Measurements from ENCODE around the gene RAB22A. TPM values are rescaled to one million over a fixed set of nuclear protein-coding genes. Genes with fewer than 3 reads are reported as not detected.
A peak's percentile ranks its signal among the peaks of the same experiment; 100 is the strongest.

The RAB22A gene
- total RNA-seq, 1 experiment from 2014 or later: 3.8 TPM

- H3K36me3 ChIP-seq (replicated peaks; ENCODE audit: control insufficient read depth, insufficient read depth, low read length): no peaks in the 10 kb centered on the region
- DNase-seq: no peak
- no peaks in the 10 kb centered on the region for H3K27me3 ChIP-seq (ENCODE audit: control insufficient read depth, insufficient read depth, low read length)
- H3K4me3 ChIP-seq (ENCODE audit: insufficient read depth, low read depth, low read length): no peak overlapping the region
Observed at GRCh38 chr20:58377017-58377416, 67.5 kb downstream of the RAB22A start.

DNA sequence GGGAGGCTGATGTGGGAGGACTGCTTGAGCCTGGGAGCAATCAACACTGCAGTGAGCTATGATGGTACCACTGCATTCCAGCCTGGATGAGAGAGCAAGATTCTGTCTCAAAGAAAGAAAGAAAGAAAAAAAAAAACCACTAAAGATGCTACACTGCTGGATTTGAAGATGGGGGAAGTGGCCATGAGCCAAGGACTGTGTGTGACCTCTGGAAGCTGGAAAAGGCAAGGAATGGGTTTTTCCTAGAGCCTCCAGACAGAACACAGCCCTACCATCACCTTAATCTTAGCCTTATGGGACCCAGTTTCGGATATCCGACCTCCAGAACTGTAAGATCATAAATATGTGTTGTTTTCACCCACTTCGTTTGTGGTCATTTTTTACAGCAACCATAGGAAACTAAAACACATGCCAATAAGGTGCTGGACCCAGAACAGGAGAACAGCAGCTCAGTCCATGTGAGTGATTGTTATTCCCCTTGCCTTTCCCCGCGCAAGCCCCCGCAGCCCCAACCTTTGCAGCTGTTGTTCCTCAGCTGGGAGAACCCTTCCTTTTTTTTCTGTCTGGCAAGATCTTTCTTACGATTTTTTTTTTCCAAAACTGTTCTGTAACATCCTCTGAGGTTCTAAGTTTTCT lies 68.4 kb downstream of the RAB22A start:
- DNase-seq: no peak
- Histone ChIP-seq H3K36me3 (replicated peaks; ENCODE audit: control insufficient read depth, insufficient read depth, low read length) (no peaks in the 10 kb centered on the region), H3K27me3 (ENCODE audit: control insufficient read depth, insufficient read depth, low read length) (no peaks in the 10 kb centered on the region), H3K4me3 (ENCODE audit: insufficient read depth, low read depth, low read length) (no peak overlapping the region)

GRCh38 chr20:58378704-58379103 lies 69.2 kb downstream of the RAB22A start:
- H3K36me3 ChIP-seq (replicated peaks; ENCODE audit: control insufficient read depth, insufficient read depth, low read length): no peaks in the 10 kb centered on the region
- no peak for DNase-seq
- no peaks in the 10 kb centered on the region for H3K27me3 ChIP-seq (ENCODE audit: control insufficient read depth, insufficient read depth, low read length)
- H3K4me3 ChIP-seq (ENCODE audit: insufficient read depth, low read depth, low read length): no peak overlapping the region

GRCh38 chr20:58381627-58382026 lies 72.1 kb downstream of the RAB22A start:
- no peaks in the 10 kb centered on the region for H3K36me3 ChIP-seq (replicated peaks; ENCODE audit: control insufficient read depth, insufficient read depth, low read length)
- H3K4me3 ChIP-seq (ENCODE audit: insufficient read depth, low read depth, low read length): no peak overlapping the region
- no peaks in the 10 kb centered on the region for H3K27me3 ChIP-seq (ENCODE audit: control insufficient read depth, insufficient read depth, low read length)
- DNase-seq: no peak

DNA sequence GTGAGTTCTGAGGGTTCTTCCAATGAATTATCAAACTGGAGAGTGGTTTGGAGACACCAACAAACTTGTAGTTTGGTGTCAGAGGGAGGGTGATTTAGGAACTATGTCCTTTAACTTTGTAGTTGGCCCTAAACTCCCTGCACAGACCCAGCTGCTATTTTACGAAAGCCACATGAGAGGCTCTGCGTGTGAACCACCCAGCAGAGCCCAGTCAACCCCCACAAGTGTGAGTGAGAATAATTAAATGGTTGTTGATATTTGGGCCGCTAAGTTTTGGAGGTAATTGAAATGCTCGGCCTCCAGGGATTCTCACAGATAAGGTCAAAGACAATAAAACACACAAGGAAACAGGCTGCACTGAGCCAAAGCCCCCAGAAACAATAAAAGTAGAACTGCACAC lies 72.6 kb downstream of the RAB22A start:
- H3K27me3 ChIP-seq (ENCODE audit: control insufficient read depth, insufficient read depth, low read length): no peaks in the 10 kb centered on the region
- DNase-seq: no peak
- no peaks in the 10 kb centered on the region for H3K36me3 ChIP-seq (replicated peaks; ENCODE audit: control insufficient read depth, insufficient read depth, low read length)
- H3K4me3 ChIP-seq (ENCODE audit: insufficient read depth, low read depth, low read length): no peak overlapping the region

DNA sequence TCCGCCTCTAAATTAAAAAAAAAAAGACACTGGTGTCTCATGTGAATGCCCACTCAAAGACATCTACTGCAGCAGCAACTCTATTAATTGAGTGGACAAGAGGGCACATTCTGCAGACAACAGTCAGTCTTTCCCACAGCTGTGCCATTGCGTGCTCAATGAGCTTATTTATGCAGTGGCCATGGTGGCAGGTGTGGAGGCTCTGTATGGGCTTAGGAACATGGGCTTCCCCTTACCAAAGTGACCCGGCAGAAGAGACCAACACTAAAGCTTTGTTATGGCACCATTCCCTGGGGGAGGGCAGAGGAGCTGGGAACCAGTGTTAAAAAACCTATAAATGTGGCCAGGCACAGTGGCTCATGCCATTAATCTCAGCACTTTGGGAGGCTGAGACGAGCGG lies 75.3 kb downstream of the RAB22A start:
- no peak for DNase-seq
- H3K27me3 ChIP-seq (ENCODE audit: control insufficient read depth, insufficient read depth, low read length): no peaks in the 10 kb centered on the region
- no peak overlapping the region for H3K4me3 ChIP-seq (ENCODE audit: insufficient read depth, low read depth, low read length)
- no peaks in the 10 kb centered on the region; the same call in 1 of the 2 replicates for H3K36me3 ChIP-seq (replicated peaks; ENCODE audit: control insufficient read depth, insufficient read depth, low read length)

DNA sequence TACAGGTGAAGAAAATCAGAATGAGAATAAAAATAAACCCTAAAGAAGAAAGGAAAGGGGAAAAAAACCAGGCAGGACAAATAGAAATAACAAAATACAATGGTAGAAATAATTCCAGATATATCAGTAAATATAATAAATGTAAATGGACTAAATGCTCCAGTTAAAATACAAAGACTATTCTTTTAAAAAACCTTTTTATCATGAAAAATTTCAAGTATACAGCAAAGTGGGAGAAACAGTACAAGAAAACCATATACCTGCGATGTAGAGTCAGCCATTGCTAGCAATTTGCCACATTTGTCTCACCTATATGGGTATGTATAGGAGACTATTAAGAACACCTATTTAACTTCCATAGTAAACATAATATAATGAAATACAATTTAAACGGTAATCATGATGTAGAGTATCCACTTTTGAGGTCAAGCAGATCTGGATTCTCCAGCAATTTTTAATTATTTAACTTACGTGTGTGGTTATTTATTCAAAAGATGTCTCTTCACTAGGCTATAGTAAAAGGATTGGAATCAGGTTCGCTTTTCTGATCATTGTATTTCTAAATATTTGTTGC lies 78.6 kb downstream of the RAB22A start:
- no peaks in the 10 kb centered on the region for H3K27me3 ChIP-seq (ENCODE audit: control insufficient read depth, insufficient read depth, low read length)
- H3K36me3 ChIP-seq (replicated peaks; ENCODE audit: control insufficient read depth, insufficient read depth, low read length): peaks cover 3% of the 10 kb centered on the region; the same call in 1 of the 2 replicates
- no peak overlapping the region for H3K4me3 ChIP-seq (ENCODE audit: insufficient read depth, low read depth, low read length)
- no peak for DNase-seq

GRCh38 chr20:58388882-58389323 lies 79.4 kb downstream of the RAB22A start, which contains the start of gene VAPB:
Gene VAPB, plus strand, starts transcription at chr20:58389229. Its CDS starts 231 bp downstream, at chr20:58389460.
- no peaks in the 10 kb centered on the region for H3K27me3 ChIP-seq (ENCODE audit: control insufficient read depth, insufficient read depth, low read length)

GRCh38 chr20:58389324-58389967 lies 79.9 kb downstream of the RAB22A start:
- no peaks in the 10 kb centered on the region for H3K27me3 ChIP-seq (ENCODE audit: control insufficient read depth, insufficient read depth, low read length)
- DNase-seq: peak; percentile 73
- peak overlapping the region; percentile 79 for H3K4me3 ChIP-seq (ENCODE audit: insufficient read depth, low read depth, low read length)
- H3K36me3 ChIP-seq (replicated peaks; ENCODE audit: control insufficient read depth, insufficient read depth, low read length): peaks cover 3% of the 10 kb centered on the region; the same call in 1 of the 2 replicates

More at GRCh38 chr20:58388882-58389323, 79.4 kb downstream of the RAB22A start, which contains the start of gene VAPB:
- Histone ChIP-seq H3K4me3 (ENCODE audit: insufficient read depth, low read depth, low read length) (peak within 1 kb of the TSS; percentile 79), H3K36me3 (replicated peaks; ENCODE audit: control insufficient read depth, insufficient read depth, low read length) (peaks cover 3% of the 10 kb centered on the region; the same call in 1 of the 2 replicates)
- peak; percentile 96 for DNase-seq

- DNase-seq: no peak
- Histone ChIP-seq H3K27me3 (ENCODE audit: control insufficient read depth, insufficient read depth, low read length) (no peaks in the 10 kb centered on the region), H3K36me3 (replicated peaks; ENCODE audit: control insufficient read depth, insufficient read depth, low read length) (peaks cover 3% of the 10 kb centered on the region; the same call in 1 of the 2 replicates), H3K4me3 (ENCODE audit: insufficient read depth, low read depth, low read length) (peak overlapping the region; percentile 79)
Observed at GRCh38 chr20:58389968-58390658, 80.6 kb downstream of the RAB22A start.

DNA sequence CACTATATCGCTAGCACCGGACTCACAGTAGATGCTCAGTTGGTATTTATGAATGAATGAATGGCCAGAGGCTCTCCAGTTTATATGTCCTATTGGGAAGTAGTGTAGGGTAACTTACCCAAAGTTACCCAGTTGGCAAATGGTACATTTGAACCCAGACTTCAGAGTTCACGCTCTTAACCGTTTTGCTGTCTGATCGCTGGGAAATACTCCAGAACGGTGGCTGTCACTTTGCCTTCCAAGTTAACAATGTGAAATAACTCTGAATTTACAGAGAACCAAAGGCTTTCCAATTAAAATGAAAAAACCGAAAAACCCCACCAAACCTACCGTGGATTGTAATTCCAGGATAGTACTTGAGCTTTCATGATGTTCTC lies 81.1 kb downstream of the RAB22A start:
- no peaks in the 10 kb centered on the region for H3K27me3 ChIP-seq (ENCODE audit: control insufficient read depth, insufficient read depth, low read length)
- H3K36me3 ChIP-seq (replicated peaks; ENCODE audit: control insufficient read depth, insufficient read depth, low read length): peaks cover 3% of the 10 kb centered on the region; the same call in 1 of the 2 replicates
- no peak for DNase-seq
- no peak overlapping the region for H3K4me3 ChIP-seq (ENCODE audit: insufficient read depth, low read depth, low read length)

GRCh38 chr20:58392286-58392685 lies 82.8 kb downstream of the RAB22A start:
- no peaks in the 10 kb centered on the region for H3K27me3 ChIP-seq (ENCODE audit: control insufficient read depth, insufficient read depth, low read length)

GRCh38 chr20:58393299-58393698 lies 83.8 kb downstream of the RAB22A start:
- Histone ChIP-seq H3K4me3 (ENCODE audit: insufficient read depth, low read depth, low read length) (no peak overlapping the region), H3K27me3 (ENCODE audit: control insufficient read depth, insufficient read depth, low read length) (no peaks in the 10 kb centered on the region), H3K36me3 (replicated peaks; ENCODE audit: control insufficient read depth, insufficient read depth, low read length) (peaks cover 3% of the 10 kb centered on the region; the same call in 1 of the 2 replicates)
- DNase-seq: no peak

More at GRCh38 chr20:58392286-58392685, 82.8 kb downstream of the RAB22A start:
- no peak for DNase-seq
- H3K36me3 ChIP-seq (replicated peaks; ENCODE audit: control insufficient read depth, insufficient read depth, low read length): peaks cover 3% of the 10 kb centered on the region; the same call in 1 of the 2 replicates
- no peak overlapping the region for H3K4me3 ChIP-seq (ENCODE audit: insufficient read depth, low read depth, low read length)

DNA sequence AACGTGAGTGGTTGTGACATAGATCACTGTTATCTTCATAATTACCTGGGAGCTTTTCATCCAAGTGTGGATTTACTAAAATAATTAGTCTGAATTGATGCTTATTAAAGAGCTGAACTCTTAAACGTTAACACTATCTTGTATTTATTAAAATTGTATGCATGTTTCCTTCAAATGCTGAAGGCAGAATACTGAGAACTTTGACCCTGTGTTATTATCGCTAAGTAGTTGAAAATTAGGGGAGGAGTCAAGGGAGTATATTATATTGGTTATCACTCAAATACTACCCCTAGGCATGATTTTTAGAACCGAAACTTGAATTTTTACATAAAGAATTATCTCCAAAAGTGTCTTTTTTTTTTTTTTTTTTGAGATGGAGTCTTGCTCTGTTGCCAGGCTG lies 85.3 kb downstream of the RAB22A start:
- no peak for DNase-seq
- Histone ChIP-seq H3K36me3 (replicated peaks; ENCODE audit: control insufficient read depth, insufficient read depth, low read length) (peaks cover 3% of the 10 kb centered on the region; the same call in 1 of the 2 replicates), H3K27me3 (ENCODE audit: control insufficient read depth, insufficient read depth, low read length) (no peaks in the 10 kb centered on the region), H3K4me3 (ENCODE audit: insufficient read depth, low read depth, low read length) (no peak overlapping the region)
